Measurements from ENCODE around the gene ZNF197.

DNA sequence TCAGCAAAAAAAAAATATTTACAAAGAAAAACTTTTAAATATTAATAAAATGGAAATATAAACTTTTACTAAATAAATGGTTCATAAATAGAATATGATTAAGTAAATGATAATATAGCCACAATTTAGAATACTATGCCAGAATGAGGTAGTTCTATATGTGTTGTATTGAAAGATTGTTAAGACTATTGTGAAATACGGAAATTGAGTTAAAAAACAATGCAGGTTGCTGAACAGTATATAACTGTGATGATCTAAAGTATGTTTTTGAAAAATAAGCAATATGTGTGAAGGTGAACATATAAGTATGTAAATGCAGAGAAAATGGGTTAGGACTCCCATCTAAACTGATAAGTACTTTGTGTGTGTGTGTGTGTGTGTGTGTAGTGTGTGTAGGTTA lies 24.9 kb downstream of the ZNF197 start:
- no peak for TF ChIP-seq POU6F1 (CRISPR knock-in tag; IDR thresholded peaks at IDR 0.05; ENCODE audit: borderline replicate concordance, low read depth)
- TF ChIP-seq, protein P1, sequence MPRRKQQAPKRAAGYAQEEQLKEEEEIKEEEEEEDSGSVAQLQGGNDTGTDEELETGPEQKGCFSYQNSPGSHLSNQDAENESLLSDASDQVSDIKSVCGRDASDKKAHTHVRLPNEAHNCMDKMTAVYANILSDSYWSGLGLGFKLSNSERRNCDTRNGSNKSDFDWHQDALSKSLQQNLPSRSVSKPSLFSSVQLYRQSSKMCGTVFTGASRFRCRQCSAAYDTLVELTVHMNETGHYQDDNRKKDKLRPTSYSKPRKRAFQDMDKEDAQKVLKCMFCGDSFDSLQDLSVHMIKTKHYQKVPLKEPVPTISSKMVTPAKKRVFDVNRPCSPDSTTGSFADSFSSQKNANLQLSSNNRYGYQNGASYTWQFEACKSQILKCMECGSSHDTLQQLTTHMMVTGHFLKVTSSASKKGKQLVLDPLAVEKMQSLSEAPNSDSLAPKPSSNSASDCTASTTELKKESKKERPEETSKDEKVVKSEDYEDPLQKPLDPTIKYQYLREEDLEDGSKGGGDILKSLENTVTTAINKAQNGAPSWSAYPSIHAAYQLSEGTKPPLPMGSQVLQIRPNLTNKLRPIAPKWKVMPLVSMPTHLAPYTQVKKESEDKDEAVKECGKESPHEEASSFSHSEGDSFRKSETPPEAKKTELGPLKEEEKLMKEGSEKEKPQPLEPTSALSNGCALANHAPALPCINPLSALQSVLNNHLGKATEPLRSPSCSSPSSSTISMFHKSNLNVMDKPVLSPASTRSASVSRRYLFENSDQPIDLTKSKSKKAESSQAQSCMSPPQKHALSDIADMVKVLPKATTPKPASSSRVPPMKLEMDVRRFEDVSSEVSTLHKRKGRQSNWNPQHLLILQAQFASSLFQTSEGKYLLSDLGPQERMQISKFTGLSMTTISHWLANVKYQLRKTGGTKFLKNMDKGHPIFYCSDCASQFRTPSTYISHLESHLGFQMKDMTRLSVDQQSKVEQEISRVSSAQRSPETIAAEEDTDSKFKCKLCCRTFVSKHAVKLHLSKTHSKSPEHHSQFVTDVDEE (CRISPR knock-in tag; IDR thresholded peaks at IDR 0.05) = no peak

All from SK-N-SH treated with all-trans-retinoic acid at 6 μM for 48 hours (cell line).